ENCODE data around the gene ARHGEF16. TPM values are rescaled to one million over a fixed set of nuclear protein-coding genes. Genes with fewer than 3 reads are reported as not detected.

The ARHGEF16 gene
- total RNA-seq, 1 donor from 2014 or later, result 1.5 TPM

GRCh38 chr1:3465091-3465934 lies 10.8 kb downstream of the ARHGEF16 start:
- no peak for DNase-seq (ENCODE audit: extremely low read depth, low read depth, low spot score)

GRCh38 chr1:3465935-3466321 lies 11.5 kb downstream of the ARHGEF16 start:
- no peak for DNase-seq (ENCODE audit: extremely low read depth, low read depth, low spot score)

- no peak for DNase-seq (ENCODE audit: extremely low read depth, low read depth, low spot score)
Observed at GRCh38 chr1:3466366-3467075, 12.1 kb downstream of the ARHGEF16 start.

- no peak for DNase-seq (ENCODE audit: extremely low read depth, low read depth, low spot score)
Observed at GRCh38 chr1:3467096-3468036, 12.9 kb downstream of the ARHGEF16 start.

GRCh38 chr1:3468236-3469103 lies 14.0 kb downstream of the ARHGEF16 start:
- no peak for DNase-seq (ENCODE audit: extremely low read depth, low read depth, low spot score)

- DNase-seq (ENCODE audit: extremely low read depth, low read depth, low spot score), result no peak
Observed at GRCh38 chr1:3469104-3469848, 14.8 kb downstream of the ARHGEF16 start.

GRCh38 chr1:3469849-3470649 lies 15.6 kb downstream of the ARHGEF16 start:
- no peak for DNase-seq (ENCODE audit: extremely low read depth, low read depth, low spot score)

- DNase-seq (ENCODE audit: extremely low read depth, low read depth, low spot score), result no peak
Observed at GRCh38 chr1:3470650-3471355, 16.3 kb downstream of the ARHGEF16 start.

GRCh38 chr1:3471356-3472087 lies 17.1 kb downstream of the ARHGEF16 start:
- DNase-seq (ENCODE audit: extremely low read depth, low read depth, low spot score), result no peak

- no peak for DNase-seq (ENCODE audit: extremely low read depth, low read depth, low spot score)
Observed at GRCh38 chr1:3472088-3472850, 17.8 kb downstream of the ARHGEF16 start.

GRCh38 chr1:3472906-3473305 lies 18.4 kb downstream of the ARHGEF16 start:
- DNase-seq (ENCODE audit: extremely low read depth, low read depth, low spot score), result no peak

- DNase-seq (ENCODE audit: extremely low read depth, low read depth, low spot score), result no peak
Observed at GRCh38 chr1:3473381-3473844, 18.9 kb downstream of the ARHGEF16 start.

- no peak for DNase-seq (ENCODE audit: extremely low read depth, low read depth, low spot score)
Observed at GRCh38 chr1:3474016-3474415, 19.6 kb downstream of the ARHGEF16 start.

GRCh38 chr1:3474421-3474820 lies 20.0 kb downstream of the ARHGEF16 start:
- no peak for DNase-seq (ENCODE audit: extremely low read depth, low read depth, low spot score)

GRCh38 chr1:3475839-3476573 lies 21.5 kb downstream of the ARHGEF16 start:
- DNase-seq (ENCODE audit: extremely low read depth, low read depth, low spot score), result no peak

- no peak for DNase-seq (ENCODE audit: extremely low read depth, low read depth, low spot score)
Observed at GRCh38 chr1:3476666-3477065, 22.2 kb downstream of the ARHGEF16 start.

All from glomerular endothelial cell (primary cell).